ENCODE data around the gene RBMS3.

- no peak for TF ChIP-seq POLR2AphosphoS5 (IDR thresholded peaks at IDR 0.05)
- TF ChIP-seq, protein P1, sequence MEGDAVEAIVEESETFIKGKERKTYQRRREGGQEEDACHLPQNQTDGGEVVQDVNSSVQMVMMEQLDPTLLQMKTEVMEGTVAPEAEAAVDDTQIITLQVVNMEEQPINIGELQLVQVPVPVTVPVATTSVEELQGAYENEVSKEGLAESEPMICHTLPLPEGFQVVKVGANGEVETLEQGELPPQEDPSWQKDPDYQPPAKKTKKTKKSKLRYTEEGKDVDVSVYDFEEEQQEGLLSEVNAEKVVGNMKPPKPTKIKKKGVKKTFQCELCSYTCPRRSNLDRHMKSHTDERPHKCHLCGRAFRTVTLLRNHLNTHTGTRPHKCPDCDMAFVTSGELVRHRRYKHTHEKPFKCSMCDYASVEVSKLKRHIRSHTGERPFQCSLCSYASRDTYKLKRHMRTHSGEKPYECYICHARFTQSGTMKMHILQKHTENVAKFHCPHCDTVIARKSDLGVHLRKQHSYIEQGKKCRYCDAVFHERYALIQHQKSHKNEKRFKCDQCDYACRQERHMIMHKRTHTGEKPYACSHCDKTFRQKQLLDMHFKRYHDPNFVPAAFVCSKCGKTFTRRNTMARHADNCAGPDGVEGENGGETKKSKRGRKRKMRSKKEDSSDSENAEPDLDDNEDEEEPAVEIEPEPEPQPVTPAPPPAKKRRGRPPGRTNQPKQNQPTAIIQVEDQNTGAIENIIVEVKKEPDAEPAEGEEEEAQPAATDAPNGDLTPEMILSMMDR (IDR thresholded peaks at IDR 0.05) = no peak
- no peak for TF ChIP-seq POLR2A (IDR thresholded peaks at IDR 0.05)
These were observed 523.2 kb downstream of the RBMS3 start for GRCh38 chr3:29804044-29804443.
